Stimulated activated CD8-positive, alpha-beta memory T cell treated with anti-CD3 and anti-CD28 coated beads, Interleukin-12 subunit alpha, Interleukin-12 subunit beta, amount 100 ng/mL, for 1 hour (primary cell): ENCODE data around the gene TPPP2.
"Not testable (repeated sequence)": the region's sequence is repeated elsewhere in the genome, so short reads cannot be mapped to it uniquely, and the experiment has no call there.

Experiments used
- DNase-seq: peaks from one replicate; pipeline ENCODE4 v3.0.0-alpha.2; 2020; ENCODE audit warnings: low read depth

Gene TPPP2

DNA sequence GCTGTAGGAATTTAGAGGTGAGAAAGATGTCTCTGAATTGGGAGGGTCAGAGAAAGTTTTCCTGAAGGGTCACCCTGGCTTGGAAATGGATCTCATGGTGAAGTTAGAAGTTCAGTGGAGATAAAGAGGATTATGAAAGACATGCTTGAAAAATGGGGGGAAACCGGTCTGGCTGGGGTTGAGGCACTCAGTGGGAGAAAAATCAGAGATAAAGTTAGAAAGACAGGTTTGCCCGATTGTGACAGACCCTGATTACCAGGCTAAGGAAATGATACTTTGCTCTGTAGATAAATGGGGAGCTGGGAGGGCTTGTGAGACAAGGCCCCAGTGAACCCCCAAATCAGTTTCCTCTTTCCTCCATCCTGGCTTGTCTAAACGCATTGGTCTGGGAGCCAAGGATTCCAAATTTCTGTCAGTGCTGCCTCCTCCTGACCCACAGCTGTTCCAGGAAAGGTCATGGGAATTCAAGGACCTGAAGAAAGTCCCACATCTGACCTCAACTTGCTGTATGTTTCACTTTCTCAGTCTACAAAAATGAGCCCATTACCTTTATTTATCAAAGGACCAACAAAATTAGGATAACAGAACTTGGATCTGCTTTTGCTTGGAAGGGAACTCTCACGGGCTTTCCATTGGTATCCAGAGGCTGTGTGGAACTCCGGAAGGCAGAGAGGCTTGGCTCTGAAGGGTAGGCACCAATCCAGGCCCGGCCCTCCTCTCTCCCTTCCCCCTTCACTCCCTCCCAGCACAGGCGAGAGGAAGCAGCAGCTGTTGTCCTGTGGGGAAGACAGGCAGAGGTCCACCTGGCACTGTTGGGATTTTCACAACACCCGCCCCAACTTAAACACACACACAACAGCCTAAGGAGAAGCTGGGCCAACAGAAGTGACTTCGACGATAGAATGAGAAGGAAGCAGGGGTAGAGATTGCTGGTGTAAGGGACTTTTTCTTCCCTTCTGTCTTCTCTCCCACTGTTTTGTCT lies 8.7 kb downstream of the TPPP2 start:
- DNase-seq: no peak

DNA sequence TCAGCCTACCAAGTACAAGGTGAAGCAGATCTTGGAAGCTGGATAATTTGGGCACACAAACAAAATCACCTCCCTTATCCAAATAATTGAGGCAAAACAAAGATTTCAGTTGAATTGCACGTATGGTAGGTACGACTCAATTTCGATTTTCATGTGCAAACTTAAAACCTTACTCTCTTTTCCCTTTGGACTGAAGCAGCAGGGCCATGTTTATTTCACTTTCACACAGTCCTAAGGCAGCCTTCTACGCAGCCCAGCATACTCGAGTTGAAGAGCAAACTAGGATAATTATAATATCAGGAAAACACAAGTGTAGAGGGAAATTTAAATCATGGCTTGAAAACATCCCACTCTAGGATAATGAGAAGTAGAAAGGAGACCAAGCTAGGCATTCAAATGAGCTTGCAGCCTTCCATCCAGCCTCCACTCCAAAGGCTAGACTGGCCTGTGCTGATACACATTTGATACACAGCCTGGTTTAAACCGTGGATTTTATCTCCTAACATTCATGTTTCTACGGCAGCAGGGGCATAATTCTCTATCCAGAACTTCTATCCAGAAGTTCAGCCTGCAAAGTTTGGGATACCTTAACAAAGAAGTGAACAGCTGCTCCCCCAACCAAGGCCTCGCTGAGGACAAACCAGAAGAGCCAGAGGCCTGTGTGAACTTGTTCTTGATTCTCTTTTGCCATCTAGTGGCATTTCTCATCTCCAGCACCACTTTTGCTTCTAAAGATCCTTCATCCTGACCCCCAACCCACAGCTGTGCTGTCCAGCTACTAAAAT lies 9.8 kb downstream of the TPPP2 start:
- no peak for DNase-seq

DNA sequence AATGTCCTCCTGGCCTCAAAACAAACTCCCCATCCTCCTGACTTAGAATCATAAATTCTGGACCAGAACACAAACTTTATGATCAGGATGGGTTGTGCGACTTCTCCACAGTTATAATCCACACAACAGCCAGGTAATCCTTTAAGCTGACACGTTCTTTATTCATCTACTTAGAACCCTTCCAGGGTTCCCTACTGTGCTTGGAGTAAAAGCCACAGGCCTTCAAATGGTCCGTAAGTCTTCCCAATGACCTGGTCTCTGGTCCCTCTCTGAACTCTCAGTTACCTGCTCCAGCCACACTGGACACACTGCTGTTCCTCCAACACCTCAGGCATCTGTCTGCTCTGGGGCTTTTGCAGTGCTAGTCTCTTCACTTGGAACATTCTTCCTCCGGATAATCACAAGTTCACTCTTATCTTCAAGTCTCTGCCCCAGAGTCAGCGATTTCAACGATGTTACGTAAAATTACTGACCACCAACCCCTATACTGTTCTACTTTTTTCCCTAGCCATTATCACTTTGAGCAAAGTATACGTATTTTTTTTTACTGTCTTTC lies 10.4 kb downstream of the TPPP2 start:
- no peak for DNase-seq

DNA sequence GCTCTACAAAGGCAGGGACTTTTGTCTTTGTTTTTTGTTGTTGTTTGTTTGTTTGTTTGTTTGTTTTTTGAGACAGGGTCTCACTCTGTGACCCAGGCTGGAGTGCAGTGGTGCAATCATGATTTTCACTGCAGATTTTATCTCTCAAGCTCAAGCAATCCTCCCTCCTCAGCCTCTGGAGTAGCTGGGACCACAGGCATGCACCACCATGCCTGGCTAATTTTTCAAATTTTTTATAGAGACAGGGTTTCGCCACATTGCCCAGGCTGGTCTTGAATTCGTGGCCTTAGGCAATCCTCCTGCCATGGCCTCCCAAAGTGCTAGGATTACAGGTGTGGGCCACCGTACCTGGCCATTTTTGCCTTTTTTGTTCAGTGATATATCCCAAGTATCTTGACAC lies 10.9 kb downstream of the TPPP2 start:
- DNase-seq: not testable (repeated sequence)

DNA sequence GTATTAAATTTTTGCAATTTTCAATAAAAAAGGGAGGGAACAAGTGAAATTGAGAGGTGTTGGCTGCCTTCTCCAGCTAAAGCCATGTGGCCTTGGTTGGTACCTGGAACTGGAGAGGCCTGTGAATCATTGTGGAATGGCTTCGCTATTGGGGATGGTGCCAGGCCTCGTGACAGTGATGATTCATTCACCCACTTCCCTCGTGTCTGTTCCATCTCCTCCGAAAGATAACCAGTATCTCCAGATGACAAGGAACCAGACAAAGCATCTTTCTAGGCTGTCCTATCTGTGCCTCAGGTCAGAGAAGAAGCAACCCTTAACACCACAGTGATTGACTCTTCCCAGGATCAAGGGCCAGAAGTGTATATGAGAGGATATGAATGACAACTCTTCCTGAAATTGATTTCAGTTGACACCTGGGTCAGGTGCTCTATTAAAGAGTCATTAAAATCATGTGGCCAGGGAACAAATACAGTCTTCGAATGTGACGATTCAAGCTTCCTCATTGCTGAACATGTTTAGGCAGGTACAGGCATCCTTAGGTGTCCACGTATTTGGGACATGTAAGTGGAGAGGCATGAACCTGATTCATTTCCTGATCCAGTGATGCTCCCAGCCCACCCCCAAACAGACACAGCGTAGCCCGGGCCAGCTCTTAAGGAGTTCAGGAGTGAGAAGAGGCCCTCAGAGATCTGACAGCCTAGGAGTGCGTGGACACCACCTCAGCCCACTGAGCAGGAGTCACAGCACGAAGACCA lies 11.8 kb downstream of the TPPP2 start, which contains the start of gene RNASE7:
TSS of gene RNASE7 (plus strand) at position 687 of the 758 bp plus-strand sequence. CDS start 631 bp downstream, outside the sequence.
- DNase-seq: no peak

DNA sequence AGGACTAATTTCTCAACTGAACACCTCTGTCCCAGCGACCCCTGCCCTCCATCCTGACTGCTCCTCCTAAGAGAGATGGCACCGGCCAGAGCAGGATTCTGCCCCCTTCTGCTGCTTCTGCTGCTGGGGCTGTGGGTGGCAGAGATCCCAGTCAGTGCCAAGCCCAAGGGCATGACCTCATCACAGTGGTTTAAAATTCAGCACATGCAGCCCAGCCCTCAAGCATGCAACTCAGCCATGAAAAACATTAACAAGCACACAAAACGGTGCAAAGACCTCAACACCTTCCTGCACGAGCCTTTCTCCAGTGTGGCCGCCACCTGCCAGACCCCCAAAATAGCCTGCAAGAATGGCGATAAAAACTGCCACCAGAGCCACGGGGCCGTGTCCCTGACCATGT lies 12.9 kb downstream of the TPPP2 start:
- DNase-seq: no peak

DNA sequence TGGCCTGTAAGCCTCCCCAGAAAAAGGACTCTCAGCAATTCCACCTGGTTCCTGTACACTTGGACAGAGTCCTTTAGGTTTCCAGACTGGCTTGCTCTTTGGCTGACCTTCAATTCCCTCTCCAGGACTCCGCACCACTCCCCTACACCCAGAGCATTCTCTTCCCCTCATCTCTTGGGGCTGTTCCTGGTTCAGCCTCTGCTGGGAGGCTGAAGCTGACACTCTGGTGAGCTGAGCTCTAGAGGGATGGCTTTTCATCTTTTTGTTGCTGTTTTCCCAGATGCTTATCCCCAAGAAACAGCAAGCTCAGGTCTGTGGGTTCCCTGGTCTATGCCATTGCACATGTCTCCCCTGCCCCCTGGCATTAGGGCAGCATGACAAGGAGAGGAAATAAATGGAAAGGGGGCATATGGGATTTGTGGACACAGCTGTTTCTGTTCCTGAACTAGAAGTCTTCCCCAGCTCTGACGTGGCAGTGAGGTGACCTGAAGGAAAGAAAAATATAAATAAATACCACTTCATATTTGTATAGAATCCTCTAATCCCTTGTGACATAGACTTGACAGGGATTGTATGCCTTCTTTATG lies 13.5 kb downstream of the TPPP2 start:
- DNase-seq: no peak

DNA sequence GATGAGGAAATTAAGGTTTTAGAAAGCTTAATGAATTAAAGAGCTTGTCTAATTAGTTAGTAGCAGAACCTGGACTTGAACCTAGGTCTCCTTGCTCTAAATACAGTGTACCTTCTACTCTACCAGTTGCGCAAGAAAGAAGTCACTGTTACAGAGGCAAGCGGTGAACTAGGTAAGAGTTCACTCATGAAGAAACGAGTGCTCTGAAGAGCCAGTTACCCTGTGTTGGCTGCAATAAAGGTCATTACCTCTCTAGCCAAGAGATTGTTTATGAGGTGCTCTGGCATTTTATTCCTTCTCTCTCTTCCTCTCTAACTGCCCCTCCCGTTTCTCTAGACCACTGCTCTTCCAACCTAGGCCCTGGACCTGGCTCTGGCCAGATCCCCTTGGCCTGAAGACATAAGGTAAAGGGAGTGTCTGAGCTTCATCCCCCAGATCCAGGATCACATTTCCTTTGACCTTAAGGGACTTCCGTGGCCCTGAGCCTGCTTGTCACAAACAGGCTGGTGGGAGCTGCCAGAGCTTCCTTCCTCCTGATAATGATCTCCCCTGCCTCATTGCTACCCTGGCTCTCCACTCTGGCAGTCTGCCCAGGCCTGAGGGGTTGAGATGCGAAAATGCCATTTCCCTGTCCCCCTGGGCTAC lies 14.1 kb downstream of the TPPP2 start:
- no peak for DNase-seq

DNA sequence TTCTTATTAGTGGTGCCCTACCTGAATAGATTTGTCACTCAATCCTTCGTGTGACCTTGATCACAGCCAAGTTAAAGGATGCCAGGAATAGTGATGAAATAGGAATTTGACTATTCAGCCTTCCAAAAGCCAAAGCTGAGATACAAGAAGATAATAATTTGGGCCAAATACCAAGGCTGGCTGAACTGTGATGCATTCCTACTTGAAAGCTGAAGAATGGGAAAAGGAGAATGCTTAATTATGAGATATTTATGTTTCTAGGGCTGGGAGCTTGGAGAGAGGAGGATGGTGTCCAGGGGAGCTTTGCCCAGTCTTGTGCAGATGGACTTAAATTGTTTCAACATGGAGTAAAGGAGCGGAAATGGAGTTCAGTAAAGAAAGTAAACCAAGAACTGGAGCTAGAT lies 17.4 kb downstream of the TPPP2 start:
- no peak for DNase-seq

DNA sequence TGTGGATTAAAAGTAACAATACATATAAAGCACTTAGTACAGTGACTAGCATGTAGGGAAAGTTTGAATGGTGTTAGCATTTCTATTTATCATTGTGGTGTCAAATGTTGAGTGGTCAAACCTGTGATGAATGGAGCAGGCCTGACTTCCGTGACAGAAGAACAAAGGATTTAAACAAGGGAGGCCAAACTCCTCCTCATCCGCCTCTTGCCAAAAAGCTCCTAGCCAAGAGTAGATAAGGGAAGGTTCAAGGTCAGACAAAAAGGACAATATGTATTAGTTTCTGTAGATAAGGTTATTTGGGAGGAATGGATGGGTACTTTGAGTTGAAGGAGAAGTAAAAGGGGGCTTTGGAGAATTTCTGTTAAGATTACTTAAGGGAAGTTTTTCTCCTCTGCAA lies 18.6 kb downstream of the TPPP2 start:
- DNase-seq: no peak

DNA sequence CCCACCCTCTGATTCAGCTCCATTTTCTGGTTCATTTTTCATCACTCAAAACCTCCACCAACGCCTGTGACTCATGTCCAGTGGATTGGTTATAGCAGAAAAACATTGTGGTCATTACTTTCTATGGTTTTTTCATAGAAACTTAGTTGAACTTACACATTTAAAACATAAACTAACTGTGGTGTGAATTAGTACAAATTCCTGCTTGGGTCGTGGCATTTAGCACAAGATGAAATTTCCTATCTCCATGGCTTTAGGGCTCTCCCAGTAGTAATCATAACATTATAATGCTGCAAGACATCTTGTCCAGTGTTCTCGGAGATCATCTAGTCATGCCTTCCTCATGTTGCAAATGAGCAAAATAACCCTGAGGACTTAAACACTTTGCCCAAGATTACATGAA lies 19.3 kb downstream of the TPPP2 start:
- DNase-seq: no peak

DNA sequence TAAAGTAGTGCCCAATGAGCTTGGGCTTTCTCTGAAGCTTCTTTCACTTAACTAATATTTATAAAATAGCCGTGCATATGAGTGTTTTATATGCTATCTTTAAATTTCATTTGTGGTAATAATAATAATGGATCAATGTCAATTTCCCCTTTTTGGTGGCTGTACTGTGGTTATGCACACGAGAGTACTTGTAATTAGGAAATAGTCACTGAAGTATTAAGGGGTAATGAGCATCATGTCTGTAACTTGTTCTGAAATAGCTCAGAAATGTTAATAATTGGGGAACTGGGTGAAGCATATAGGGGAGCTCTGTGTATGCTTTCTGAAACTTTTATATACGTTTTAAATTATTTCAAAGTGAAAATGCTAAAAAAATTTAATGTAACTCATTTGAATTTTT lies 20.6 kb downstream of the TPPP2 start:
- no peak for DNase-seq

DNA sequence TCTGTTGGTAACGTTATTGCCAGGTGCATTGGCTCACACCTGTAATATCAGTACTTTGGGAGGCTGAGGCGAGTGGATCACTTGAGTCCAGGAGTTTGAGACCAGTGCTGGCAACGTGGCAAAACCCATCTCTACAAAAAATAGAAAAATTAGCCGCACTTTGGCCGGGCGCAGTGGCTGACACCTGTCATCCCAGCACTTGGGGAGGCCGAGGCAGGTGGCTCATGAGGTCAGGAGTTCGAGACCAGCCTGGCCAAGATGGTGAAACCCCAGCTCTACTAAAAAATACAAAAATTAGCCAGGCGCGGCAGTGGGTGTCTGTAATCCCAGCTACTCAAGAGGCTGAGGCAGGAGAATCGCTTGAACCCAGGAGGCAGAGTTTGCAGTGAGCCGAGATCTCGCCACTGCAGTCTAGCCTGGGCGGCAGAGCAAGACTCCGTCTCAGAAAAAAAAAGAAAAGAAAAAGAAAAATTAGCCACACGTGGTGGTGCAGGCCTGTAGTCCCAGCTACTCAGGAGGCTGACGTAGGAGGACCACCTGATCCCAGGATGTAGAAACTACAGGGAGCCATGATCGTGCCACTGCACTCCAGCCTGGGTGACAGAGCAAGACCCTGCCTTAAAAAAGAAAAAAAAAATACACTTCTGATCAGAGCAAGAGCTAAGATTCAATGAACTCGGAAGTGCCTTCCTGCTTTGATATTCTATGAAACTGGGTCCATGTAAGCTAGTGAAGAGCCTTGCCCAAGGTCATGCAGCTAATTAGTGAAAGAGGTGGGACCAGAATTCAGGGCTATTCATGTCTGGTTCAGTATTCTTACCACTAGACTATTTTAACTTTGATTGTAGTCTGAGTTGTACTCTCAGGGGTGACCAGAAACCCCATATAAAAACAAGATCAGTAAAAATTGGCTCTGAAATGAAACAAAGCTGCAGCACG lies 23.4 kb downstream of the TPPP2 start:
- DNase-seq: no peak

DNA sequence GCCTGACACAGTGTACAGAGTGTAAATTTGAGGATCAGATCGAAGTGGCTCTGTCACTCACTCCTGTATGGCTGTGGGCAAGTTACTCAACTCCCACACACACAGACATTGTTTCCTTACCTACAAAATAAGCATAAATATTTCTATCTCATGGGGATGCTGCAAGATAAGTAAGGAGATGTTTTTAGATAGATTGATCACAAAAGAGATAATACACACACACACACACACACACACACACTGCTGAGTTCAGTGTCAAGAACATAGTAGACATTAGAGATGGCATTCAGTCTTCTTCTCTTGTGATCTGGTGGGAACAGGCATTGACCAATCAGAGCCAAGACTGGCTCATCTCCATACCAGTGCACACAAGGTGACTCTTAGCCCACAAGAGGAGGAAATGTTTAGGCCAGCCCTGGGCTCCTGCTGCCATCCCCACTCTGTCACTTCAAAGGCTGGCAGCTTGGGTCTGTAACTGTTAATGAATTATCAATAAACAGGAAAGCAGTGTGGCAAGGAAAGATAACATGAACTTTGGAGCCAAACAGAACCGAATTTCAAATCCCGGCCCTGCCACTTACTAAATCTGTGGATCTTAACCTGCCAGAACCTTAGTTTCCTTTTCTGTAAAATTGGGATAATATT lies 24.2 kb downstream of the TPPP2 start:
- DNase-seq: no peak

DNA sequence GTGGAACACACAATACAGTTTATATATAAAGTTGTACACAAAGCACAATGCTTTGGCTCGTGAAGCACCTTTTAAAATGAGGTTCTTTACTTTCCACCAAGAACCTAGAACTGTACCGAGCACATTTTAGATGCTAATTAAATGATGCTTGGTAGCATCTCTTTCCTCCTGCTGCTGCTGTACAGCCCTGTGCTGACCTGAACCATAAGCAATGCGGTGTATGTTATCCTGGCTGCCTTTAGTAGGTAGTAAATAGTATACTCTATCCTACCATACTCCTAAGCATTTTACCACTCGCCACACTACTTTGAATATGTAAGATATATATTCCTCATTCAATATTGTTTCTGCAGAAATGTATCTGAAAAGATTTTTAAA lies 24.7 kb downstream of the TPPP2 start:
- no peak for DNase-seq

DNA sequence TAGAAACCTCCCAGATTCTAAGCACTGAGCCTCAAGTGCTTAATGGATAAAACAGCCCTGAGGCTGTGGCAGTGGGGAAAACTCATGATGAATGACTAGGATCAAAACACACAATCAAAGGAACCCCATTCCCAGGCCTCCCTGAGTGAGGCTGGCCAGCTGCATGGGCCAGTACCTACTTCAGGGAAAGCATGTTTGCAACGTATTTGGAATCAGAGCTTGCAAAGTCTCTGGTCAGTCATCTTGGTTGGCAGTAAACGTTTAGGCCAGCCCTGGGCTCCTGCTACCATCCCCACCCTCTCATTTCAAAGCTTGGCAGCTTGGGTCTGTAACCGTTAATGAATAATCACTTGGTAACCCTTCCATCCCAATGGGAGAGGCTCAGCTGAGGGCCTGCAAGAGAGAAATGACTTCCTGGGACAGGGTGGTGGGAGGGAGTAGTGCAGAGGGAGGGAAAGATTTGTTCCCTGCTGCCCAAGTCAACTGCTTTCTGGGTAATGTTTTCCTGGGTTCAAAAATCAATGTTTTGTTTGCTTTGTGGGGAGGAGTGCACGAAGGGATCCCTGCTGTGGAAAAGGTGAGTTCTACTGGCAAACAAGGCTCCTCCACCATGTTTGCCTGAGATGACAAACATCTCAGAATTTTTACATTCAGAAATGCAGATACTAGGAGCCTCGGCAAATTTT lies 25.6 kb downstream of the TPPP2 start:
- no peak for DNase-seq

DNA sequence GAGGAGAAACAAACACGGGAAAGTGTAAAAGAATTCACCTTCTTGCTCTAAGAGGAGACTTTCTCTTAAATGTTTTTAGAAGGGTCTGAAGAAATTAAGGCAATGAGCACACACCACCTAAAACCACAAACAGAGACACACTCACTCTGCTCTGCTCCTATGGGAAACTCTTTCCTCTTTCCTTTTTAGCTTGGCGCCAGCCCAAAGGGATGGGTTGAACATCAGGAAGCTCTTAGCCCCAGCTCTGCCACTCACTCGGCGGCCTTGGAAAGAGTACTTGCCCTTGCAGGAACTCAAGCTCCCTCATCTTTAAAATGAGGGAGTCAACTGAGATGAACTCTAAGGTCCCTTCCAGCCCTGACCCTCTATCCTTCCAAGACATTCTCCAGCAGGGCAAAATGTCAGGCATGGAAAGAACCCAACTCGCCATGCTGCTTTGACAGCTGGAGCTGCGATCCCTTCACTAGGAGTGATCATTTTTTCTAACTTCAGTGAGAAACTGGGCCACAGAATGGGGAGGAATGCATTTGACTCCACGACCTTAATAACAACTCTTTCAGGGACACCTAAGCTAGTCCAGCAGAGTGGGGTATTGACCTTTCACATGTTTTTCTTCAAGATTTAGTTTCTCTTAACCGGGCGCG lies 26.6 kb downstream of the TPPP2 start:
- DNase-seq: no peak
